ENCODE results near the gene ZBTB5. TPM values are rescaled to one million over a fixed set of nuclear protein-coding genes. Genes with fewer than 3 reads are reported as not detected.

The ZBTB5 gene
- total and polyA plus RNA-seq, 2 of the 8 experiments (the other 6 are each of a cell fraction or from before 2014, with no cell fraction given), result 13.3 to 14.5 TPM

GRCh38 chr9:37413311-37413710 lies 51.9 kb downstream of the ZBTB5 start:
- H4K20me1 ChIP-seq (replicated peaks in 1 of 2; ENCODE audit: control insufficient read depth in 1 of 2, insufficient read depth in 2 of 2, low read length in 2 of 2), result no peaks in the 10 kb centered on the region
- WGBS, 2 experiments (ENCODE audit: extremely low coverage in 1 of 2, insufficient coverage in 1 of 2, insufficient read length in 1 of 2, insufficient replicate concordance in 2 of 2, low coverage in 1 of 2, low lambda C conversion rate in 2 of 2, missing lambda C conversion rate in 1 of 2), result 95% methylated on average over 4 of the region's 4 CpGs; no CpG with 5 or more reads in 1 of the 2 experiments
- H3K56ac ChIP-seq (replicated peaks; ENCODE audit: insufficient read length, low read depth, low read length), result no peak overlapping the region
- no peaks in the 10 kb centered on the region for H3K79me2 ChIP-seq (ENCODE audit: control insufficient read depth in 1 of 2, insufficient read depth in 2 of 2, low read length in 2 of 2)
- H3K9ac ChIP-seq (replicated peaks in 1 of 4; ENCODE audit: extremely low read depth in 1 of 4, low read depth in 3 of 4, low read length in 3 of 4), result no peak overlapping the region
- no peak for FAIRE-seq
- no peaks in the 10 kb centered on the region for H3K27me3 ChIP-seq (replicated peaks in 1 of 4; ENCODE audit: control insufficient read depth in 3 of 4, extremely low read depth in 1 of 4, insufficient read depth in 3 of 4, low read length in 3 of 4)
- no peak overlapping the region for H4K5ac ChIP-seq (ENCODE audit: insufficient read length, low read depth, low read length)
- no peak overlapping the region for H4K91ac ChIP-seq (replicated peaks; ENCODE audit: insufficient read length, low read length)
- H3K23me2 ChIP-seq (ENCODE audit: low read depth, low read length), result no peaks in the 10 kb centered on the region; the same call in 1 of the 2 replicates
- no peak overlapping the region for H4K8ac ChIP-seq (ENCODE audit: extremely low read depth, insufficient read depth, low read length)
- ChIA-PET CTCF (ENCODE audit: partially characterized antibody) (interaction anchor here (0.6 to 3.6 kb wide), 9 partner anchors 8 to 382 kb away, joined by 3 to 28 read pairs (median 15); partner anchors contain the start of gene ZBTB5), POLR2A (ENCODE audit: partially characterized antibody) (interaction anchor here (1.3 to 3.4 kb wide), 3 partner anchors 9 to 52 kb away, joined by 5 to 13 read pairs (median 11); partner anchors contain the start of genes GRHPR and ZBTB5)
- no peak overlapping the region for H2AK5ac ChIP-seq (ENCODE audit: low read depth, low read length)
- 0 out of 2 replicates have a peak overlapping the region, but pooled peaks have one; percentile 12 for H2BK12ac ChIP-seq (ENCODE audit: low read depth, low read length)
- no peak overlapping the region for H3K27ac ChIP-seq (ENCODE audit: low read depth, low read length)
- no peak for DNase-seq (ENCODE audit: low read depth in 1 of 2, low spot score in 2 of 2)
- H3K14ac ChIP-seq (ENCODE audit: insufficient read length), result no peak overlapping the region
- H3K4me3 ChIP-seq (ENCODE audit: extremely low read depth in 1 of 4, insufficient read depth in 2 of 4, low read depth in 3 of 4, low read length in 4 of 4), result no peak overlapping the region
- H3K36me3 ChIP-seq (ENCODE audit: control insufficient read depth in 2 of 4, insufficient read depth in 4 of 4, low read length in 3 of 4), result no peaks in the 10 kb centered on the region
- no peak overlapping the region for H2BK20ac ChIP-seq (ENCODE audit: low read length)
- no peak overlapping the region for H3K18ac ChIP-seq (ENCODE audit: extremely low read depth, low read length)
- H3K4me2 ChIP-seq (ENCODE audit: insufficient read depth in 1 of 2, low read depth in 2 of 2, low read length in 2 of 2), result no peak overlapping the region
- H3K9me3 ChIP-seq (ENCODE audit: insufficient read depth in 2 of 2, low read depth in 1 of 2, low read length in 1 of 2), result no peaks in the 10 kb centered on the region
- H3K4ac ChIP-seq (replicated peaks; ENCODE audit: insufficient read length, low read depth, low read length), result no peak overlapping the region
- no peak overlapping the region for H2BK5ac ChIP-seq (ENCODE audit: low read depth, low read length)
- no peak overlapping the region for H2AFZ ChIP-seq (ENCODE audit: low read length)
- H2BK15ac ChIP-seq (ENCODE audit: low read length), result peak overlapping the region; percentile 53; the same call in 1 of the 2 replicates
- H3K4me1 ChIP-seq (replicated peaks in 1 of 4; ENCODE audit: control insufficient read depth in 3 of 4, insufficient read depth in 4 of 4, low read length in 3 of 4), result peaks cover 0 to 22% (median 14%) of the 10 kb centered on the region in 4 experiments; a peak in 6 of 7 replicates
- no peaks in the 10 kb centered on the region for H3K79me1 ChIP-seq (ENCODE audit: low read depth, low read length)
- H3K23ac ChIP-seq (ENCODE audit: insufficient read length), result no peak overlapping the region
- H2BK120ac ChIP-seq (replicated peaks; ENCODE audit: low read depth, low read length), result no peak overlapping the region
- TF ChIP-seq CBX8 (IDR thresholded peaks at IDR 0.05; ENCODE audit: borderline replicate concordance, low read depth, low read length) (no peak), RFX5 (IDR thresholded peaks at IDR 0.05; ENCODE audit: borderline replicate concordance, low read depth, low read length) (no peak), BCL11A (IDR thresholded peaks at IDR 0.05; ENCODE audit: low read depth in 2 of 2, low read length in 2 of 2) (no peak), TAF1 (IDR thresholded peaks at IDR 0.05; ENCODE audit: low read depth, low read length) (no peak), JUN (IDR thresholded peaks at IDR 0.05; ENCODE audit: low read depth, low read length) (no peak), KDM4A (IDR thresholded peaks at IDR 0.05; ENCODE audit: low read depth, low read length, severe bottlenecking) (no peak), CBX5 (IDR thresholded peaks at IDR 0.05; ENCODE audit: low read depth, low read length) (no peak), ZNF274 (IDR thresholded peaks at IDR 0.05; ENCODE audit: borderline replicate concordance, extremely low read depth, low read length) (no peak), TBP (IDR thresholded peaks at IDR 0.05; ENCODE audit: low read depth, low read length) (no peak), CTCF (IDR thresholded peaks at IDR 0.05; ENCODE audit: control extremely low read depth in 1 of 3, insufficient read depth in 1 of 3, low read depth in 1 of 3, low read length in 3 of 3) (no peak), MAX (IDR thresholded peaks at IDR 0.05) (no peak)

All from H1 (cell line).